Uterus (tissue), 4 donors: ENCODE measurements around the gene RET. TPM values are rescaled to one million over a fixed set of nuclear protein-coding genes. Genes with fewer than 3 reads are reported as not detected.
A peak's percentile ranks its signal among the peaks of the same experiment; 100 is the strongest.

Source experiments
- DNase-seq, 2 donors: peaks; one replicate each; pipeline ENCODE4 v3.0.0-alpha.2; 2019 to 2020
- H3K27ac ChIP-seq, 2 donors: fragments of 200-600 bp; sonication (generic); 1 replicate in 1 of 2; 2 replicates in 1 of 2; pipeline ENCODE4 v1.5.1; 2016 to 2018
- H3K27me3 ChIP-seq, 2 donors: fragments of 200-600 bp; sonication (generic); one replicate each; pipeline ENCODE4 v1.5.1; 2018 to 2019; ENCODE audit warnings: control low read depth in 1 of 2
- H3K36me3 ChIP-seq, 2 donors: fragments of 200-600 bp; sonication (generic); one replicate each; pipeline ENCODE4 v1.5.1; 2019; ENCODE audit warnings: control low read depth in 1 of 2
- H3K4me1 ChIP-seq, 2 donors: fragments of 200-600 bp; sonication (generic); one replicate each; pipeline ENCODE4 v1.5.1; 2018 to 2019; ENCODE audit warnings: control low read depth in 1 of 2
- H3K4me3 ChIP-seq, 2 donors: fragments of 200-600 bp; sonication (generic); 1 replicate in 1 of 2; 2 replicates in 1 of 2; pipeline ENCODE4 v1.5.1; 2018 to 2019; ENCODE audit warnings: mild to moderate bottlenecking in 1 of 2
- H3K9me3 ChIP-seq, 2 donors: fragments of 200-600 bp; sonication (generic); one replicate each; pipeline ENCODE4 v1.5.1; 2019; ENCODE audit warnings: control low read depth in 1 of 2
- CTCF ChIP-seq, 4 experiments: fragments of 200-600 bp in 2 of 4; fragments of 450-650 bp in 2 of 4; sonication (generic) in 2 of 4; IDR thresholded peaks; one replicate each; pipeline ENCODE4 v1.5.1; 2016 to 2019; ENCODE audit warnings: antibody characterized with exemption in 4 of 4, mild to moderate bottlenecking in 2 of 4, moderate library complexity in 1 of 4
- POLR2A ChIP-seq, 2 donors: fragments of 450-650 bp; IDR thresholded peaks; one replicate each; pipeline ENCODE4 v1.6.1; 2016; ENCODE audit warnings: antibody characterized with exemption in 2 of 2, mild to moderate bottlenecking in 1 of 2, moderate library complexity in 1 of 2
- intact Hi-C: fragments of 100-400 bp; cut with DNase I; formaldehyde crosslinking; loops from one replicate; pipeline ENCODE4 v1.15.1; 2023; ENCODE audit warnings: low total_unique reads
- total RNA-seq, 4 donors: library from RNA; depleted of rRNA in 3 of 4; stranded (reverse); fragments of >200 nt in 3 of 4; gene quantifications; one replicate each; pipeline versions ENCODE4 v1.1.0 to v1.2.4, GENCODE V29; 2014 to 2023
- donor health status: DM: yes; HTN: yes; CAD: no.

The RET gene
- total RNA-seq, 4 donors from 2014 or later, result under 0.01 to 6.3 (median 1.0) TPM

GRCh38 chr10:43135656-43136055 is 58.8 kb downstream of the RET start:
- no peak for TF ChIP-seq POLR2A (IDR thresholded peaks at IDR 0.05)
- TF ChIP-seq CTCF (IDR thresholded peaks at IDR 0.05), result no peak
- Histone ChIP-seq H3K9me3 (no peaks in the 10 kb centered on the region), H3K4me1 (no peaks in the 10 kb centered on the region), H3K27me3 (no peaks in the 10 kb centered on the region), H3K27ac (no peak overlapping the region), H3K4me3 (no peak overlapping the region), H3K36me3 (no peaks in the 10 kb centered on the region)
- DNase-seq, result no peak
- intact Hi-C loops, result no loop called here

GRCh38 chr10:43136432-43136831 is 59.6 kb downstream of the RET start:
- H3K9me3 ChIP-seq, result no peaks in the 10 kb centered on the region
- H3K36me3 ChIP-seq, result no peaks in the 10 kb centered on the region
- no peak overlapping the region for H3K27ac ChIP-seq
- no peak overlapping the region for H3K4me3 ChIP-seq
- intact Hi-C loops, result no loop called here
- no peak for DNase-seq
- TF ChIP-seq CTCF (IDR thresholded peaks at IDR 0.05) (no peak), POLR2A (IDR thresholded peaks at IDR 0.05) (no peak)
- H3K4me1 ChIP-seq, result no peaks in the 10 kb centered on the region
- no peaks in the 10 kb centered on the region for H3K27me3 ChIP-seq

GRCh38 chr10:43136995-43137716 is 60.3 kb downstream of the RET start:
- Histone ChIP-seq H3K36me3 (no peaks in the 10 kb centered on the region), H3K4me3 (peak overlapping the region; percentile 56 to 86), H3K27ac (peak overlapping the region; percentile 94 to 96), H3K4me1 (no peaks in the 10 kb centered on the region), H3K27me3 (no peaks in the 10 kb centered on the region), H3K9me3 (no peaks in the 10 kb centered on the region)
- no peak for DNase-seq
- intact Hi-C loops, result no loop called here
- no peak for TF ChIP-seq POLR2A (IDR thresholded peaks at IDR 0.05)
- no peak for TF ChIP-seq CTCF (IDR thresholded peaks at IDR 0.05)

- Histone ChIP-seq H3K36me3 (no peaks in the 10 kb centered on the region), H3K4me3 (peak overlapping the region; percentile 56 to 86), H3K27ac (peak overlapping the region; percentile 94 to 96), H3K4me1 (no peaks in the 10 kb centered on the region), H3K27me3 (no peaks in the 10 kb centered on the region), H3K9me3 (no peaks in the 10 kb centered on the region)
- intact Hi-C loops, result no loop called here
- TF ChIP-seq CTCF (IDR thresholded peaks at IDR 0.05), result no peak
- TF ChIP-seq POLR2A (IDR thresholded peaks at IDR 0.05), result no peak
- DNase-seq, result peak; percentile 56 to 70
These were observed 60.8 kb downstream of the RET start for GRCh38 chr10:43137717-43138020.

GRCh38 chr10:43138021-43138756 is 61.3 kb downstream of the RET start, which contains the start of gene CSGALNACT2:
Gene CSGALNACT2 (plus strand): TSS chr10:43138445. CDS start chr10:43155150, 16,705 bp downstream.
- Histone ChIP-seq H3K27me3 (no peaks in the 10 kb centered on the region), H3K9me3 (no peaks in the 10 kb centered on the region), H3K4me3 (peak within 1 kb of the TSS; percentile 56 to 86), H3K36me3 (no peaks in the 10 kb centered on the region), H3K4me1 (no peaks in the 10 kb centered on the region), H3K27ac (peak within 1 kb of the TSS; percentile 94 to 96)
- intact Hi-C loops, result no loop called here
- TF ChIP-seq POLR2A (IDR thresholded peaks at IDR 0.05), result peak; percentile 83 to 94
- TF ChIP-seq CTCF (IDR thresholded peaks at IDR 0.05), result peak in 2 of 4 experiments; percentile 3 to 17
- peak; percentile 83 to 86 for DNase-seq
